Measurements from ENCODE around the gene DGKI.

DGKI gene

DNA sequence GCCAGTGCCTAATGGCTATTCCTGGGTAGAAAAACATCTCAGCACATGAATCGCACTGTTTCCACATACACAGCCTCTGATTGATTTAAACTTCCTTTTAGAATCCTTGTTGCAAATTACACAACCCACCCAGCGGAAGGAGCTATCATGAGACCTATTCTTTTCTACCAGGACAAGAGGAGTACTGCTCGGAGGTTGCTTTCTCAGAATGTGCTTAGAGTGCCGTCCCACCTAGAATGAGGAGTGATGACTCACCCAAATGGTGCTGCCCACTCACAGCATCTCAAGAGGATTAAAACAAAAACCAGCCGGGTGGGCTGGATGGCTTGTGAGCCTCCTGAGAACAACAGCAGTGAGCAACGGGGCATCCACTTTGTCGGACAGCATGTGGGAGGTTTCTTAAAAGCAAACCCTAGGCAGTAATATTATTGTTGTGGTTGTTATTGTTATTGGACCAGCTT, 128.9 kb downstream of the DGKI start:
- H3K4me2 ChIP-seq (ENCODE audit: low read length), result no peak overlapping the region
- no peaks in the 10 kb centered on the region for H3K36me3 ChIP-seq (ENCODE audit: insufficient read depth, low read length)
- H3K27ac ChIP-seq (ENCODE audit: low read depth, low read length, poor library complexity, severe bottlenecking), result no peak overlapping the region
- TF ChIP-seq, protein P1, sequence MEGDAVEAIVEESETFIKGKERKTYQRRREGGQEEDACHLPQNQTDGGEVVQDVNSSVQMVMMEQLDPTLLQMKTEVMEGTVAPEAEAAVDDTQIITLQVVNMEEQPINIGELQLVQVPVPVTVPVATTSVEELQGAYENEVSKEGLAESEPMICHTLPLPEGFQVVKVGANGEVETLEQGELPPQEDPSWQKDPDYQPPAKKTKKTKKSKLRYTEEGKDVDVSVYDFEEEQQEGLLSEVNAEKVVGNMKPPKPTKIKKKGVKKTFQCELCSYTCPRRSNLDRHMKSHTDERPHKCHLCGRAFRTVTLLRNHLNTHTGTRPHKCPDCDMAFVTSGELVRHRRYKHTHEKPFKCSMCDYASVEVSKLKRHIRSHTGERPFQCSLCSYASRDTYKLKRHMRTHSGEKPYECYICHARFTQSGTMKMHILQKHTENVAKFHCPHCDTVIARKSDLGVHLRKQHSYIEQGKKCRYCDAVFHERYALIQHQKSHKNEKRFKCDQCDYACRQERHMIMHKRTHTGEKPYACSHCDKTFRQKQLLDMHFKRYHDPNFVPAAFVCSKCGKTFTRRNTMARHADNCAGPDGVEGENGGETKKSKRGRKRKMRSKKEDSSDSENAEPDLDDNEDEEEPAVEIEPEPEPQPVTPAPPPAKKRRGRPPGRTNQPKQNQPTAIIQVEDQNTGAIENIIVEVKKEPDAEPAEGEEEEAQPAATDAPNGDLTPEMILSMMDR (IDR thresholded peaks at IDR 0.05; ENCODE audit: low read length), result no peak
- TF ChIP-seq EZH2 (IDR thresholded peaks at IDR 0.05; ENCODE audit: borderline replicate concordance, low read length), result no peak
- no peaks in the 10 kb centered on the region for H4K20me1 ChIP-seq (ENCODE audit: insufficient read depth, low read length)
- H3K4me1 ChIP-seq (ENCODE audit: insufficient read depth, low read length, severe bottlenecking), result no peaks in the 10 kb centered on the region
- no peaks in the 10 kb centered on the region; the same call in none of the 2 replicates for H3K27me3 ChIP-seq (ENCODE audit: insufficient read depth, low read length)
- H3K9ac ChIP-seq (ENCODE audit: low read length), result no peak overlapping the region
- no peaks in the 10 kb centered on the region for H3F3A ChIP-seq (ENCODE audit: insufficient read depth, low read length)
- H3K9me2 ChIP-seq (ENCODE audit: low read depth, low read length), result no peaks in the 10 kb centered on the region
- no peak overlapping the region for H2AFZ ChIP-seq (ENCODE audit: low read length)
- H3K79me2 ChIP-seq (ENCODE audit: insufficient read depth, low read length), result no peaks in the 10 kb centered on the region
- no peak overlapping the region for H3K4me3 ChIP-seq (ENCODE audit: low read depth, low read length, poor library complexity, severe bottlenecking)
- no peaks in the 10 kb centered on the region for H3K9me3 ChIP-seq (ENCODE audit: low read length)

DNA sequence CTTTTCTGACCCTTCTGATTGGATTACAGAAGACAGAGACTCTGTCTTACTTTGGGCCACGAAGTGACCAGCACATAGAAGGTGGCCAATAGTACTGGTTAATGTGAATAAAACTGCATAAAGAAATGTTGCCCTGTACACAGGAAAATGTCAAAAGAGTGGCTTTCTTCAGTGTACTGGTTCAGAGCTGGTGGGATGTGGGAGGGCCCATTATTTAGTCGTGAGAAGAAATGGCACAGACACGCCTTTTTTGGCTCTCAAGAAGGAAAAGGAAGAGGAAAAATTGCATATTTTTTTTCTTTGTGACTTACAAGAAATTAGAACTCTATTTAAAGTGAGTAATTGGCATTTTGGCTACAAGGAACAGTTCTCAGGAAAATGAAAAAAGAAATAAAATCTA, 129.7 kb downstream of the DGKI start:
- Histone ChIP-seq H3K36me3 (ENCODE audit: insufficient read depth, low read length) (no peaks in the 10 kb centered on the region), H3K27me3 (ENCODE audit: insufficient read depth, low read length) (no peaks in the 10 kb centered on the region; the same call in none of the 2 replicates), H2AFZ (ENCODE audit: low read length) (no peak overlapping the region), H4K20me1 (ENCODE audit: insufficient read depth, low read length) (no peaks in the 10 kb centered on the region), H3F3A (ENCODE audit: insufficient read depth, low read length) (no peaks in the 10 kb centered on the region), H3K4me2 (ENCODE audit: low read length) (no peak overlapping the region), H3K9me3 (ENCODE audit: low read length) (no peaks in the 10 kb centered on the region), H3K79me2 (ENCODE audit: insufficient read depth, low read length) (no peaks in the 10 kb centered on the region), H3K4me1 (ENCODE audit: insufficient read depth, low read length, severe bottlenecking) (no peaks in the 10 kb centered on the region), H3K27ac (ENCODE audit: low read depth, low read length, poor library complexity, severe bottlenecking) (no peak overlapping the region), H3K9me2 (ENCODE audit: low read depth, low read length) (no peaks in the 10 kb centered on the region), H3K9ac (ENCODE audit: low read length) (no peak overlapping the region), H3K4me3 (ENCODE audit: low read depth, low read length, poor library complexity, severe bottlenecking) (no peak overlapping the region)
- TF ChIP-seq, protein P1 (IDR thresholded peaks at IDR 0.05; ENCODE audit: low read length), result no peak
- TF ChIP-seq EZH2 (IDR thresholded peaks at IDR 0.05; ENCODE audit: borderline replicate concordance, low read length), result no peak

DNA sequence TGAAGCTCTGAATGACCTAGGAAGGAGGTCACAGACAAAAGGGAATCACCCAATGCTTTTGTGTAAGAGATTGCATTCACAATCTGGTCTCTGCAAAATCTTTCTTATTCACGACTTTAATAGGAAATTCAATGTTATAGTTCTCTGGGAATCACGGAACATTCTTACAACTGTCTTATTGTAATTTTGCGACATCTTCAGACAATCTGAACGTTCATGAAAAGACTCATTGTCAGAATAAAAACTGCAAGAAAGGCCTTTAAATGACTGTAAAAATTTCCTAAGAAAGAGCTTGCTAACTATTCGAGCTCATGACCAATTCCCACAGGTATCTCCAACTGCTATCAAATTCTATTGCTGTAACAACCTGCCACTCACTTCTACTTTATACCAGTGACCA, 130.7 kb downstream of the DGKI start:
- Histone ChIP-seq H3K9me2 (ENCODE audit: low read depth, low read length) (no peaks in the 10 kb centered on the region), H3K9me3 (ENCODE audit: low read length) (no peaks in the 10 kb centered on the region), H2AFZ (ENCODE audit: low read length) (no peak overlapping the region)

More for the DNA sequence above, 130.7 kb downstream of the DGKI start:
- H3K4me3 ChIP-seq (ENCODE audit: low read depth, low read length, poor library complexity, severe bottlenecking), result no peak overlapping the region
- H3K9ac ChIP-seq (ENCODE audit: low read length), result no peak overlapping the region
- TF ChIP-seq, protein P1 (IDR thresholded peaks at IDR 0.05; ENCODE audit: low read length), result no peak
- no peak for TF ChIP-seq EZH2 (IDR thresholded peaks at IDR 0.05; ENCODE audit: borderline replicate concordance, low read length)
- H3K79me2 ChIP-seq (ENCODE audit: insufficient read depth, low read length), result no peaks in the 10 kb centered on the region
- no peak overlapping the region for H3K4me2 ChIP-seq (ENCODE audit: low read length)
- H3K27me3 ChIP-seq (ENCODE audit: insufficient read depth, low read length), result no peaks in the 10 kb centered on the region; the same call in none of the 2 replicates
- H3F3A ChIP-seq (ENCODE audit: insufficient read depth, low read length), result no peaks in the 10 kb centered on the region
- H3K36me3 ChIP-seq (ENCODE audit: insufficient read depth, low read length), result no peaks in the 10 kb centered on the region
- H3K4me1 ChIP-seq (ENCODE audit: insufficient read depth, low read length, severe bottlenecking), result no peaks in the 10 kb centered on the region
- H4K20me1 ChIP-seq (ENCODE audit: insufficient read depth, low read length), result no peaks in the 10 kb centered on the region
- no peak overlapping the region for H3K27ac ChIP-seq (ENCODE audit: low read depth, low read length, poor library complexity, severe bottlenecking)
